Epithelial cell of prostate (primary cell): ENCODE results near the gene PINLYP.
"Not testable (repeated sequence)": the region's sequence is repeated elsewhere in the genome, so short reads cannot be mapped to it uniquely, and the experiment has no call there.

Source experiments
- DNase-seq: peaks from one replicate; pipeline ENCODE4 v3.0.0-alpha.2; 2011; ENCODE audit warnings: low read depth, low spot score
- H3K27ac ChIP-seq: fragments of 450-650 bp; 2 replicates; pipeline ENCODE4 v1.5.1; 2017; ENCODE audit warnings: mild to moderate bottlenecking

The PINLYP gene

DNA sequence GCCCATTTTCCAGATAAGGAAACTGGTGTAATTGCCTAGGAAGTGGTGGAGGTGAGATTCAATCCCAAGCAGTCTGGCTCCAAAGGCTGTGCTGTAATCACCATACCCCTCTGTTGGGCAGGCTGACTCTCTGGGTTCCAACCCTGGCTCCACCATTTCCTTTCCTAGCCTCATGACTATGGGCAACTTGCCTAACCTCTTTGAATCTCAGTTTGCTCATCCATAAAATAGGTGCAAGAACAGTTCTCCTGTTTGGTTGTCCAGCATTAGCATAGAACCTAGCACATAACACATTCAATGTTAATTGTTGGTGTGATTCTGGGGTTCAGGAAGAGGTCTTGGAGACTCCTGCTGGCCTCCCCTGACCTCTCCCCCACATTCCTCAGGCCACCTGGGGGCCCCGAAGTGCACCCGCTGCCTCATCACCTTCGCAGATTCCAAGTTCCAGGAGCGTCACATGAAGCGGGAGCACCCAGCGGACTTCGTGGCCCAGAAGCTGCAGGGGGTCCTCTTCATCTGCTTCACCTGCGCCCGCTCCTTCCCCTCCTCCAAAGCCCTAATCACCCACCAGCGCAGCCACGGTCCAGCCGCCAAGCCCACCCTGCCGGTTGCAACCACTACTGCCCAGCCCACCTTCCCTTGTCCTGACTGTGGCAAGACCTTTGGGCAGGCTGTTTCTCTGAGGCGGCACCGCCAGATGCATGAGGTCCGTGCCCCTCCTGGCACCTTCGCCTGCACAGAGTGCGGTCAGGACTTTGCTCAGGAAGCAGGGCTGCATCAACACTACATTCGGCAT, 23.0 kb downstream of the PINLYP start:
- H3K27ac ChIP-seq = no peak overlapping the region
- no peak for DNase-seq

DNA sequence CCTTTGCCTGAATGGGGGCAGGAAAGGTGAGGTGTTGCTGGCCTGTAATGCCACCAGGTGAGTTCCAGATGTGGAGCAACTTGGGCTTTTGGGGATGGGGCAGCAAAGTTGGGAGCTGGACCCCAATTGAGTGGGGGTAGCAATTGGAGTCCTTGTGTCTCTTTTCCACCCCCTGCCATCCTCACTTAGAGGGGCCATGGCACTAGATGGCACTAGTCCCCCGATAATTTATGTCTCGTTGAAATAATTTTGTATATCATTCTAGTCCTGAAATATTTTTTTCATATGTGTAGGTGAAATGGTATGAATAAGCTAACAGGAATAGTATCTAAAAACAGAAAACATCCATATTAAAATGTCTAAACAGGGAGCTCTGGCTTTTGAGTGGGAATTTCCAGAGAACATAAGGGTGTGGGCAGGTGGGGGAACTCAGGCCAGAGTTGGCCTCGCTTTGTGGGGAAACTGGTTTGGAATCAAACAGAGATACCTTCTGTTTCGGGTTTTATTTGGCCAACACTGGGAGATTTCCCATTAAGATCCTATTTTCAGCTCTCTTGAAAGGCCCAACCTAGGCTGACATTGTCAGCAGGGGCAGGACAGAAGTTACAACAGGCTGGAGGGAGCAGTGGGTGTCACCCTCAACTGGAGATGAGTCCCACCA, 24.2 kb downstream of the PINLYP start:
- no peak for DNase-seq
- no peak overlapping the region for H3K27ac ChIP-seq

DNA sequence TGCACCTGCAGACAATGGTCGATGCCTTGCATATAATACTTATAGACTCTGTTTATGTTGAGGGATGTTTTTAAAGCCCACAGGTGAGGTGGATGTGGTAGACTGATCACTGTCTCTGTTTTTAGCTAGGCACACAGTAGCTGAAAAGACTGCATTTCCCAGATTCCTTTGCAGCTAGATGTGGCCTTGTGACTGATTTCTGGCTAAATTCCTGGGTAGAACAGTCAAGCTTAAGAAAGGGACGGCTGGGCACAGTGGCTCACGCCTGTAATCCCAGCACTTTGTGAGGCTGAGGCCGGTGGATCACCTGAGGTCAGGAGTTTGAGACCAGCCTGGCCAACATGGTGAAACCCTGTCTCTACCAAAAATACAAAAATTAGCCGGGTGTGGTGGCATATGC, 24.7 kb downstream of the PINLYP start:
- not testable (repeated sequence) for H3K27ac ChIP-seq, DNase-seq

DNA sequence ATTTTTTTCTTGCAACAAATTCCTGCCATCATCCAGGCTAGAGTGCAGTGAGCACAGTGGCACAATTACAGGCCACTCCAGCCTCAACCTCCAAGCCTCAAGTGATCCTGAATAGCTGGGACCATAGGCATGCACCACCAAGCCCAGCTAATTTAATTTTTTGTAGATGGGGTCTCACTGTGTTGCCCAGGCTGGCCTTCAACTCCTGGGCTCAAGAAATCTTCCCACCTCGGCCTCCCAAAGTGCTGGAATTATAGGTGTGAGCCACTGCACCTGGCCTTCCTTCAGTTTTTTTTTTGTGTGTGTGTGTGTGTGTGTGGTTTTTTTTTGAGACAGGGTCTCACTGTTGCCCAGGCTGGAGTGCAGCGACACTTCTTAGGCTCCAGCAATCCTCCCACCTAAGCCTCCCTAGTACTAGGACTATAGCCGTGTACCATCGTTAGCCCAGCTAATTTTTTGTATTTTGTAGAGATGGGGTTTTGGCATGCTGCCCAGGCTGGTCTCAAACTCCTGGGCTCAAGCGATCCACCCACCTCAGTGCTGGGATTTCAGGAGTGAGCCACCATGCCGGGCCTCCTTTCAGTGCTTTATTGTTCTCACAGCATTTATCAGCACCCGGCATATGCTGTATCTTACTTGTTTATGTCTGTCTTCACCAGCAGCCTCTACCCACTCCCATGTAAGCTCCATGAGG, 30.4 kb downstream of the PINLYP start:
- peak overlapping the region; percentile 60 for H3K27ac ChIP-seq

DNA sequence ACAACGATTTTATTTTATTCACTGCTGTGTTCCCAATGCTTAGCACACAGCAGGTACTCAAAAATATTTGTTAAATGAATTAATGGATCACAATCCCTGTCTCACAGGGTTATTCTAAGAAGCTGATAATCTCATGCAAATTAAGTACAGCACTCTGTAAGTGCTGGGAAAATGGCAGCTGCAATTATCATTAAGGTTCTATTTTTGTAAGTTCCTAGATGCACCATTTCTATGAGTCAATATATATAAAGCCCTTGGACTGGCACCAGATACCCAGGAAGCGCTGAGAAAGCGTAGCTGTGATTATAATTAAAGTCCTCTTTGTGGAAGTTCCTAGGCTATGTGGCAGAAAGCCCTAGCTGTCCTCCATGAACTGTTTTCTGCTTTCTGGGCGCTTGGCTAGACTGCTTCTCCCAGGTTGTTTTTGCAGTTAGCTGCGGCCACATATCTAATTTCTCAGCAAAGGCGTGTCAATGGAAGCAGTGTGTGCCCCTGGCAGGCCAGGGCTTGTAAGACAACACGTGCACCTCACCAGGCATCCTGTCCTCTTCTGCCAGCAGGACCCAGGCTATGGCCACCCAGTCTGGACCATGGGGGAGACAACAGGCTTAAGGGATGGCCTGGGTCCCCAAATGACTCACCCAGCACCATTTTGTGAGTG, 31.1 kb downstream of the PINLYP start:
- DNase-seq = peak; percentile 14
- H3K27ac ChIP-seq = peak overlapping the region; percentile 60

More for the DNA sequence above, 30.4 kb downstream of the PINLYP start:
- no peak for DNase-seq

DNA sequence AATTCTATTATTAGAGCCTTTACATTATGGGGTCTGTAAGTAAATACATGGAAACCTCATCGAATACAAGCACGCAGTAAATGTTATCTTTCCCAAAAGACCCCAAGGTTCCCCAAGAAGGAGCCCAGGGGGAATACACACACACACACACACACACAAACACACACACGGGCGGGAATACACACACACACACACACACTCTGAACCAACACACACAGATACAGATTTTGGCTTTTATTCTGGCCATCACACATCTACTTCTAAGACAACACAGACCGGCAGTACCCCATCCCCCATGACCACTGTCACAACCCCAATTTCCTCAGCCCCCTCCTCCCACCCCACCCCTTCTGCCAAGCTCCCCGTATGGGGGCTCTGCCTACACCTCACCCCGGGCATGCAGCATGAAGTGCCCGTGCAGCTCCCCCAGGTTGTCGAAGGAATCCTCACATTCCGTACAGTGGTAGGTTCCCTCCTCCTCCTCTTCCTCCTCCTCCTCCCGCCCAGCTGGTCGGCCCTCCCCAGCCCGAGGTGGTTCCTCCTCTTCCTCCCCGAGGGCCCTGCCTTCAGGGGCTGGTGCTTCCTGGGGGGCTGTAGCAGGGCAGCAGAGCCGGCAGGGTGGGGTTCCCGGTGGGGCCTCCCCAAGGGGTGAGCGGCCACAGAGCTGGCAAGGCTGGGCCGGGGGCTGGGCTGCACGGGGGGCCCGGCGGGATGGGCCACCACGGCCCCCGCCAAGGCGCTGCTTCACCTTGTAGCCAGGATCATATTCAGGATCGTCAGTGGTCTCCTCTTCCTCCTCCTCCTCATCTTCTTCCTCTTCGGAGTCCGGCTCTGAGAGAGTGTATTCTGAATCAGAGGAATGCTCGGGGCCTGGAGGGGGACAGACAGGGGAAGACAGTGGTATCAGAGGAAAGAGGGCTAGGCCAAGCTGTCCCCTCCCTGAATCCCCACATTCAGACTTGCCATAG, 31.9 kb downstream of the PINLYP start:
- H3K27ac ChIP-seq = peak overlapping the region; percentile 60

DNA sequence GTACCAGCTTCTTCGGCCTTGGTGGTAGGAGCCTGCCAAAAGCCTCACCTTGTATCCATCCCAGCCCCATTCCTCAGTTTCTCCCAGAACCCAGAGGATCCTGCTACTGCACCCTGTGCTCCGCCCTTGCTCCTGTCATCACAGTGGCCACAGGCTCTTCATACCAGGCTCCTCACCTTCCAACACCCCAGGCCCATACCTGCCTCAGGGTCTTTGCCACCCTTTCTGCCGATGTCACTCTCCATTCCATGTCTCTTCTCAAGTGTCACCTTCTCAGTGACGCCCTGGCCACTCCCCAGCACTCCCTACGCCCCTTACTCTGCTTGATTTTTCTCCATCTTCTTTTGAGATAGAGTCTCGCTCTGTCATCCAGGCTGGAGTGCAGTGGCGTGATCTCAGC, 34.3 kb downstream of the PINLYP start:
- no peak for DNase-seq
- no peak overlapping the region for H3K27ac ChIP-seq

More for the DNA sequence above, 31.9 kb downstream of the PINLYP start:
- DNase-seq = no peak

DNA sequence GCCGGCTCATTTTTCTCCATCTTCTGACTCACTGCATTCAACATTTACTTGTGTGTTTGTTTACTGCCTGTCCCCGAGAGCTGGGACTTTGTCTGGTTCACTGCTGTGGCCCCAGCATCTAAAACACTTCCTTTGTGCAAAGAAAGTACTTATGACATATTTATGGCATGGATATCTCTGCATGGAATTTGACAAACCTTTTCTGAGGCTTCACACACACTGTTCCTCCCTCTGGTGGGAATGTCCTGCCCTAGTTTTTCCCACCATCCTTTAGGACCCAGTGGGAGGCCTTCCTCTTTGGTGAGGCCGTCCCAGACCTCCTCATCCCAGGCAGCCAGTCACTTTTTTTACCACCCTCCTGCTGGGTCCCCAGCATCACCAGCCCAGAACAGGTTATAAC, 34.9 kb downstream of the PINLYP start:
- DNase-seq = no peak
- H3K27ac ChIP-seq = no peak overlapping the region

DNA sequence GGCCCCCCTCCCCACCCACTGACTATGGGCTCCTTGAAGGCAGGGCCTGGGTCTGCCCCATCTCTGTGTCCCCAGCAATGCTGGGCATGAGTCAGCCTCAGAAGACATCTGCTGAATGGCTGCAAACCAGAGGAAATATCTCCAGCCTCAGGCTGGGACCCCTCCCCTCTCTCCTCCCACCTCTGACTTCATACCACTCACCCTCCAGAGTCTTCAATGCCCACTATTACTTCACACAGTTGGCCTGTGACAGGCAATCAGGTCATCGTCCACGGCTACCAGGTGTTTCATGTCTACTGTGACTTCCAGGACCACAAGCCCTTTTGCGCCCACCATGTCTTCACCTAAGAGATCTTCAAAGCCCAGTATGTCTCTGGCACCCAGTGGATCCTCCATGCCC, 36.2 kb downstream of the PINLYP start, which contains the start of gene SRRM5:
TSS of gene SRRM5 (plus strand) at position 301 of the 400 bp plus-strand sequence. CDS start at position 335, 34 bp downstream.
- no peak within 1 kb of the TSS for H3K27ac ChIP-seq
- no peak for DNase-seq

DNA sequence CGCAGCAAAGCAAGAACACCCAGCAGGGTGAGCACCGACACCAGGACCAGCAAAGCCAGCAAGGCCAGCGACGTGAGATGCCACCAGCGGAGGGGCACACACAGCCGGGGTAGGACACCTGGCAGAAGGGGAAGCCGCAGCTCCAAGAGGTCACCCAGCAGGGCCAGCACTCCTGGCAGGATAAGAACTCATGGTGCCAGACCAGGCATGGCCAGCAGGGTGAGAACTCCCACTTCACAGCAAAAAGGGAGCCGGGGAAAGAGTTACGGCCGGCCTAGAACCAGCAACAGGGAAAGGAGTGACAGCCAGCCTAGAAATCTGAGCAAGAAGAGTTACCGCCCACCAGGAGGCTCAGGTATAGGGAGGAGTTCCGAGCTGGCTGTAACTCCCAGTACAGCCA, 36.8 kb downstream of the PINLYP start:
- no peak overlapping the region for H3K27ac ChIP-seq
- no peak for DNase-seq

DNA sequence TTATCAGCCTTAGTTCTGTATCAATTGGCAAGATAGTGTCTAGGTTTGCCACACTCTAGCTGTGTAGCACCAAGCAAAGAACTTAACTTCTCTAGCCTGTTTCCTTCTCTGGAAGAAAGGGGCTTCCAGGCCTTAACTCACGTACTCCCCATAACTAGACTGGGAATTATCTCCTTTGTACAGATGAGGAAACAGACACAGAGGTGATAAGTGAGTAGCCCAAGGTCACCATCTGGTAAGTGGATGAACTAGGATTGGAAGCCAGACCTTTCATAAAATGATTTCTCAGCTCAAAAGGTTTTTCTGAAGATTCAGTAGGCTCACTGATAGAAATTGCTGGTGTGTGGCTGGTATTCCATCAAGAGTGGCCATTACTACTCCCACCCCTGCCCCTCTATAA, 40.7 kb downstream of the PINLYP start:
- H3K27ac ChIP-seq = no peak overlapping the region
- no peak for DNase-seq

DNA sequence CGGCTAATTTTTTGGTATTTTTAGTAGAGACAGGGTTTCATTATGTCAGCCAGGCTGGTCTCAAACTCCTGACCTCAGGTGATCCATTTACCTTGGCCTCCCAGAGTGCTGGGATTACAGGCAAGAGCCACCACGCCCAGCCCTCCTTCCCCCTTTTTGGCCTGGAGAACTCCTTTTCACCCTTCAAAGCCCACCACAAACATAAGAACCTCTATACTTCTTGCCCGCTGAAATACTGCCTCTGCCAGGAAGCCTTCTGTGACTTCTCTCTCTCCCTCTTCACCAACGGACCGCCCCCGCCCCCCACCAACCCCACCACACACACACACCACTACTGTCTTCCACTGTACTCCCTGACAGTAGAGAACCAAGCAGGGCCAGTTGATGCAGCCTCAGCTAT, 41.4 kb downstream of the PINLYP start:
- no peak overlapping the region for H3K27ac ChIP-seq
- DNase-seq = no peak

DNA sequence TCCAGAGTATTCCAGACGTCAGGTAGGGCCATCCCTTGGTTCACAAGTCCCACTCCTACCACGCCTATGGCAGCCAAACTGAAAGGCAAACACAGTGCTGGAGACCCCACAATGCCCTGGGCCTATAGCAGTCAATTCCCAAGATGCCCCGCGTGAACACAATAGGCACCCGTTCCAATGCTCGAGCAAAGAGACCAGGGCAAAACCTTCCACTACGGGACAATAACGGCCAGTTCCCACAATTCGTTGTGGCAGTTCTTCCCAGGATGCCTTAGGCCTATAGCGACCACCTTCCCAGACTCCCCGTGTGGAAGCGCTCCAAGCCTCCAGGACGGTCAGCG, 43.3 kb downstream of the PINLYP start:
- H3K27ac ChIP-seq = peak overlapping the region; percentile 75
- no peak for DNase-seq

DNA sequence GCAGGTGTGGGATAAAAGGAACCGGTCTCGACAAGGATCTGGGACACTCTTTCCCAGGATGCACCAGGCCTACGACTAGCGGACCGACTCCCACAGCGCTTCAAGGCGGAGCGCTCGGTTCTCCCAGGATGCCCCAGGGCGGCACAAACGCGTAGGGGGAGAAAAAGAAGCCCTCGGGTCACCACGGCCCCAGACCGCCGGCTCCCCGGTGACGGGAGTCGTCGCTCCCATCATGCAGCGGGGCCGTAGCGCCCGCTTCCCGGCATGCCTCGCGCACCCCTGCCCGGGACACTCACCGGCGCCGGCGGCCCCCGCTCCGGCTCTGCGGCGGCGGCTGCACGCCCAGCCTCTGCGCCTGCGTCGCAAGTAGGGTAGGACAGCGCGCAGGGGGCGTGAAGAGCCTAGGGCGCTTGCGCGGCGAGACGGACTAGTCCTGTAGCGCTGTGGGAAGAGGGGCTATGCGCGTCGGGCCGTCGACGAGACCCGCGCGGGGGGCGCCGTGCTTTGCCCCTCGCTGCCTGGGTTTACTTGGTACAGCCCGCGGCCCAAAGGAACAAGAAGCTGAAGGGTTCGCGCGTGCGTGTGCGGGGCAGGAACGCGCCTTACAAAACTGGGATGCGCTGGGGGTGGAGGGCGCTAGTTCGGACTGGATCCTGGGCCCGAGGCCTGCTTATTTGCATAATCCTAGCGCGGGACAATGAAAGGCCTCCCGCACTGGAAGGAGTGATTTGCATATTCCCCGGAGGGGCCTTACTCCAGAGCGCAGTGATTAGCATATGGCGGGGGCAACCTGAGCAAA, 43.9 kb downstream of the PINLYP start, which contains the start of gene ZNF428:
TSS of gene ZNF428 (minus strand) at position 368 of the 799 bp plus-strand sequence. CDS start 5,325 bp downstream, outside the sequence.
- peak within 1 kb of the TSS; percentile 75 for H3K27ac ChIP-seq
- DNase-seq = no peak

DNA sequence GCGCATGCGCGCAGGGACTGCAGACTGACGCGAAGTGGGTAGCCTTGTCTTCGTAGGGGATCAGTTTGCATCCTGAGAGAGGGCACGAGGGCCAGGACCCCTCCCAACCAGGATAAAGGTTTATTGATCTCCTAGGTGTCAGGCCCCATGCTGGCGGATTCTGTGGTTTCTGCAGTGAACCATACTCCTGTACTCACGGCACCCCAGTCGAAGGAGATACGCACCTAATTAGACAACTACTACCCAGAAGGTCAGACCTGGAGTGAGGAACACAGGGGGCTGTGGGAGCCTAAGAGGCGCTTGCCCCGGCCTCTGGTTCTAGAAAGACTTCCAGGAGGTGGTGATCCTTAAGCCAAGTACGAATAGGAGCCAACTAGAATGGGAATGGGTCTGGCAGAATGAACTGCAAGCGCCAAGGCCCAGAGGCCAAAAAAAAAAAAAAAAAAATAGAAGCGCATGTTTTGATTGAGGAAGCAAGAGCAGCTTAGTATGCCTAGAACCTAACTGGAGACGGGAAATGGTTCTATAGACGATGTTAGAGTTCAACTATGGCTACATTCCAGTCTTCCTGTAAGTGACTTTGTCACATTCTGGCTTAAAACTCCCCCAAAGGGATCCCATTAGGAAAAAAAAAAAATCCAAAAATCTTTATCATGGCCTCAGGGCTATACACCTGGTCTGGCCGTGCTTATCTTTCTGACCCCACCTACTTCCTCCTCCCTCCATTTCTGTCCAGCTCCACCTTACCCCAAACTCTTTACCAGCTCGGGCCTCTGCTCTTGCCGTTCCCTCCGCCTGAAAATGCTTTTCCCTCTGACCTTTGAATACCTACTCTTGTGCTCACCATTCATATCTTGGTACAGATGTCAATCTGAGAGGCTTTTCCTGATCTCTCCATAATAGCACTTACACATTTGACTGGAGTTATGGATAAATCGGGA, 44.7 kb downstream of the PINLYP start:
- DNase-seq = no peak
- peak overlapping the region; percentile 75 for H3K27ac ChIP-seq

DNA sequence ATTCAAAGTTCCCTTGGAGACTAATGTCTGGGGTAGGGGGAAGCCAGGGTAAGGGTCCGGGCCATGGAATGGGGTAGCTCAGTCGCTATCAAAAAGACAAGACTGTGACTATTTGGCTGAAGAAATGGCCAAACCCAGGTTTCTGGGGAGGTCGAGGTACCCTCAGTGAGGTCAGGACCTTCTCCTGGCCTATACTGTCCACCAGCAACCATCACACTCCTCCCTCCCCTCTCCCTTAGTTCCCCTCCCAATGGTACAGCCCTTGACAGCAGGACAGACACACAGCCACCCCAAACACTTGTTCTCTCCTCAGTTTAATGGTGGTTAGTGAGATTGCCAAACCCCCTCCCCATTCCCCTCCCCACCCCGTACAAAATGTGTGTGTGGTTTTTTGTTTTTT, 46.5 kb downstream of the PINLYP start:
- no peak for DNase-seq
- H3K27ac ChIP-seq = no peak overlapping the region

DNA sequence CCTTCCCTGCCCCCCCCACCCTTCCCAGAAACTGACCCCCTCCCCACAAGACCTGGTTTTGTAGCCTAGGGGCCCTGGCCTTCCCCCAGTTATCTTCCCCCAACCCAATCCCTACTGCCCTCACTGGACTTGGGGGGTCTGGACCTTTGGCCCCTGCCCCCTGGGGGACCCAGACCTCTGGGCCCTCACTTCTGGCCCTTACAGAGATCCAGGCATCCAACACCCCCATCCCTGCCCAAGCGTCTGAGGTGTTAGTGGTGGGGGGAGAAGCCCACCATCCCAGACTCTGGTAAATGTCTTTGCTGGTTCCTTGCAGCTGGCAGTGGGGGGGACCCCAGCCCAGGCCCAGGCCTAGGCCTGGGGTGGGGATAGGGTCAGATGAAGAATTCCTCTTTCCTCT, 47.4 kb downstream of the PINLYP start:
- no peak for DNase-seq

More for the DNA sequence above, 47.4 kb downstream of the PINLYP start:
- H3K27ac ChIP-seq = no peak overlapping the region
